GM18907 (cell line): ENCODE results near the gene KIAA1958.

Source experiments
- ATAC-seq: cut with Tn5 transposase; IDR thresholded peaks from one replicate; pipeline ENCODE4 v1.9.1; 2021; ENCODE audit warnings: mild to moderate bottlenecking, moderate library complexity; ENCODE audit not compliant: unreplicated experiment

The KIAA1958 gene

DNA sequence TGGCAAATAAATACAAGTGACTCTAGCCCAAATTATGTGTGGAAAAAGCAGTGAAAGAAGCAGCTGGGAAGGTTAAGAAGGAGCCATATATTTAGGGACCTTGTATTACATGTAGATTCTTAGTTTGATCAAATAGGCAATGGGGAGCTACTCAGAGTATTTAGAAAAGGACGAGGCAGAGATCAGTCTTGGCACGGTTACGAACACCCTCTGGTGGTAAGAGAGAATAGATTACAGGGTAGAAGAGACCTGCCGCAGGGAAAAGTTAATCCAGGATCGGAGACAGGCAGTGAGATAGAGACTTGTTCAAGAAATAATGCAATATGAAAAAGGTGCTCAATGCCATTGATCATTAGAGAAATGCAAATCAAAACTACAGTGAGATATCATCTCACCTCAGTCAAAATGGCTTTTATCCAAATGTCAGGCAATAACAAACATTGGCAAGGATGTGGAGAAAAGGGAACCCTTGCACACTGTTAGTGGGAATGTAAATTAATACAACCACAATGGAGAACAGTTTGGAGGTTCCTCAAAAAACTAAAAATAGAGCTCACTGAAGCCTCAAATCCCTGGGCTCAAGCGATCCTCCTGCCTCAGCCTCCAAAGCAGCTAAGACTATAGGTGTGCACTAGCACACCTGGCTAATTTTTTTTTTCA is 219.3 kb downstream of the KIAA1958 start:
- no peak for ATAC-seq

DNA sequence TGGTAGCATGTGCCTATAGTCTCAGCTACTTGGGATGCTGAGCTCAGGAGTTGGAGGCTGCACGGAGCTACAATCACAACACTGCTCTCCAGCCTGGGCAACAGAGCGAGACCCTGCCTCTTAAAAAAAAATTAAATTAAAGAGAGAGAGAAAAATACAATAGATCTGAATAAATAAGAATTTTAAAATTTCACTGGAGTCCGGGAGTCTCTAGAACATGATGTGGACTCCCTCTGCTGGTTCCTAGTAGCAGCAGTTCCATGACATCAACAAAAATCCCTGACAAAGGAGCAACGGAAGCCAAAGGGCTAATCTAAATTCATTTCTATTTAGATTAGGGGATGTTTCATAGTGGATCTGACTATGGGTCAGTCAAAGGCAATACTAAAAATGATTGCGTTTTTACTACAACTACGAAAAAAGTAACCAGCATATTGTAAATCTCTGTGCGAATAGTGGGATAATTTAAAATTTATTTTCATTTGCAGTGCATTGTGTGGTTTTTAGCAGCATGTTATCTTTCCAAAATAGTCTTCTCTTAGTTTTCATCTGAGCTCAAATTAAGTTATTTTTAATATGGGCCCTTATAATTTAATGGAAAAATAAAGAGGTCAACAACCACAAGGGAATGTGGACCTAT is 224.5 kb downstream of the KIAA1958 start:
- ATAC-seq, result no peak

DNA sequence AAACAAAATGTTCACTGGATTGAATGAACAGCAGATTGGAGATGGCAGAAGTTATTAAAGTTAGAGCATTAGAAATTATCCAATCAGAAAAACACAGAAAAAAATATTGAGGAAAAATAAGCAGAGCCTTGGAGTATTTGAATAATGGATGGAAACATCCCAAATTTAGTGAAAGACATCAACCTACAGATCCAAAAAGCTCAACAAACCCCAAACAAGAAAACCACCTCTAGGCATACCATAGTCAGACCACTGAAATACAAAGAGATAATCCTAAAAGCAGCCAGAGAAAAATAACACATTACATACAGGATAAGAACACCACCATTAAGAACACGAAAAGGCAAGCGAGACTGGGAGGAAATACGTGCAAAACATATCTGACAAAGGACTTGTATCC is 226.1 kb downstream of the KIAA1958 start:
- ATAC-seq, result no peak

DNA sequence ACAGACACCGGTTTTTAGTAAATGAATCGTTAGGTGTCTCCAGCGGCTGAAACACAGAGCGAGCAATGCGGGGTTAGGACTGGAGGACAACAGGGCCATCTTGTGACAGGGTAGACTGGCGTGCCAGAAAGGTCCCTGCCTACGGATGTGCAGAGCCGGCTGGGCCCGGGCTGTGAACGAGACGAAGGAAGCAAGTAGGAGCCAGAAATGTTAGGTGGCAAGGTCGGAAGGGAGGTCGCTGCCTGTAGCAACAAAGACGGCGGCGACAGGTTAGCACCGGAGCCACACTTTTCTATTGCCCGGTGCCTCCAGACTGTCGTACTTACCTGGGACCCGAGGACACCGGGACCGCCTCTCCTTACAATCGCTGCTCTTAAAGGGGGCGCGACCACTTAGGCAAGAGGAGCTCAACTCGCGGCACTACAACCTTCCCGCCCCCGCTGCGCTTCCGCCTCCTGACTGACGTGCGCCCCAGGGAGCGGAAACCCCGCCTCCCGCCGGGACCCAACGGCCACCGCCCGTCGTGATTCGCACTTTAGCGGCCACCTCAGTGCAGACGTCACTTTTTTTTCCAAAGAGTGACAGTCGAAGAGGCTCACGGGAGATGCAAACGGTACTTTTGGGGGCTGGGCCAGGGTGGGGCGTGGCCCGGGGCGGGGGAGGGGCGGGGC is 231.2 kb downstream of the KIAA1958 start, which contains the start of gene INIP:
Gene INIP, minus strand, starts transcription at position 457 of the 671 bp plus-strand sequence. CDS start 1,632 bp downstream, outside the sequence.
- peak; percentile 95 for ATAC-seq
